Stimulated activated CD4-positive, alpha-beta T cell treated with anti-CD3 and anti-CD28 coated beads, Interleukin-4, amount 100 ng/mL, for 48 hours (primary cell): Measurements from ENCODE around the gene CRB2.

Experiments used
- DNase-seq, 2 donors: peaks; one replicate each; pipeline ENCODE4 v3.0.0-alpha.2; 2020; ENCODE audit warnings: low read depth in 2 of 2

Gene CRB2

GRCh38 chr9:123421801-123422455 is 65.9 kb downstream of the CRB2 start:
- no peak for DNase-seq

- DNase-seq = no peak
Observed at GRCh38 chr9:123422635-123423310, 66.8 kb downstream of the CRB2 start.

DNA sequence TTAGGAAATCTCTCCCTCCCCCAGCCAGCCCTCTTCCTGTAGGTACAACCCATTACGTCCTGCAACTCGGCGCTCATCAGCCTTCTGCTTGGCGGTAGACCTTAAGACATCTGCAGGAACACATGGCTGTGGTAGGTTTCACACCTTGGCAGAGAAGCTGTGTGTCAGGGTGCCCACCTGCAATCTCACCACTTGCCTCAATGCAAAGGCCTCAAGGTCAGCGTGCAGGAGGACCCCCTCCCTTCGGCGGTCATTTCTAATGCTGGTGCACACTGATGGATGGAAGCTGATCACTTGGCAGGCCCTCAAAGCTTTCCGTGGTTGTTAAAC is 67.3 kb downstream of the CRB2 start:
- DNase-seq = no peak

DNA sequence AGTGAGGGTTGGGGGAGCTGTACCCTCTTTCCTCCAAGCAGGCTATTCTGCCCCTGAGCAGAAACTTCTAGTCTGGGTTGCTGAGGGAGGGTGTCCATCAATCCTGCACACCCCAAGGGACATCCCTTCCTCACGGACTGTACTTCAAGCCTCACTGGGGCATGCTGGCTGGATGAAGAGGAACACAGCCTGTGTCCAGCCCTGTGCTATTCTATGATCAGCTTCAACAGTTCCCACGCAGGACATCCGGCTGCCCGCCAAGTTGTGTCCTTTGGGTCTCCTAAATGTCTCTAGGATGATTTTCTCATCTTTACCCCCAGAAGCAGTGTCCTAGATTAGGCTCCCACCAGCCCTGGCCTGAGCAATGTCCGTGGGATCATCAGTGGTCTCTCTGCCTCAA is 68.1 kb downstream of the CRB2 start:
- no peak for DNase-seq

DNA sequence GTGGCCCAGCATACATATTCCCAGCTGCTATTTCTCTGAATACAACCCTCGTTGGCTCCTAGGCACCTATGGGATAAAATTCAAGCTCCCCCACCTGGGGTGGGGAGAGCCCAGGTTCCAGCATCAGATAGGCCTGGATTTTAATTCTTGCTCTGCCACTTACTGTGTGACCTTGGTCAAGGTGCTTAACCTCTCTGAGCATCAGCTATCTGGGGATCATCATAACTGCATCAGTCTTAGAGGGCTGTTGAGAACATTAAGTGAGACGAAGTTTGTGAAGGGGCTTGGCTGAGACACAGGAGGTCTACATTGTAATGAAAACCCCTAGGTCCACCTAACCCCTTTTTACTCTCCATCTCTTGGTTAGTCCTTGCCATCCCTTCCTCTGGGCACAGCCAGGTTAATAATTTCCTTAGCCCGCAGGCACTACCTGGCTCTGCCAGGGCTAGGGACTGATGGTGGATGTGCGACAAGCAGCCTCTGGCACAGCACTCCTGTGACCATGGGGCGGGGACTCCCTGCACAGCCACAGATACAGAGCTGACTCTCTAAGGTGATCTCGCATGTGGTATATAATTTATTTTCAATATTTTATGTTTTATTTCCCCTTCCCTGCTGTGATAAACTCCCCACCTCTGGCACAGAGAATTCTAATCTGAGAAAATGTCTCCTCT is 68.7 kb downstream of the CRB2 start:
- DNase-seq = no peak

GRCh38 chr9:123425261-123425821 is 69.3 kb downstream of the CRB2 start:
- no peak for DNase-seq

DNA sequence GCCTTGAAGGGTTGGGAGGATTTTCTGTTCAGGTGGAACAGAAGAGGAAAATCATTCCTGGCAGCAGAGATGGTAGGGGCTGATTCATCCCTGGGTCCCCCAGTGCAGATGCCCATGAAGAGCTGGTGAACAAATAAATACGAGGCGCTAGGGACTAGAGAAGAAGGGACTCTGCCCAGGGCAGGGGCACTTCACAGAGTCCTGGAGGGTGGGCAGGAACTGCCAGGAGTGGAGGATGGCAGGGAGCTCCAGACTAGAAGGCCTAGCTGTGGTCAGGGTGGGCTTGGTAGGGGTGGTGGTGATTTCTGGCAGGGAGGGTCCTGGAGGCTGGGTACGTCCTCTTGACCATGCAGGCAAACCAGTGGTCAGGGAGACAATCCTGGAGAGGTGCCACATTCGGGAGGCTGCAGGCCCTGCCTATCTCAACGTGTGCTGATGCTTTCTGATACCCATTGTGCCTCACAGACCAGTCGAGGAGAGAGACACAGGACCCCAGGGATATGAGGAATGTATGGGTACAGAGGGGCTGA is 69.9 kb downstream of the CRB2 start:
- DNase-seq = no peak

DNA sequence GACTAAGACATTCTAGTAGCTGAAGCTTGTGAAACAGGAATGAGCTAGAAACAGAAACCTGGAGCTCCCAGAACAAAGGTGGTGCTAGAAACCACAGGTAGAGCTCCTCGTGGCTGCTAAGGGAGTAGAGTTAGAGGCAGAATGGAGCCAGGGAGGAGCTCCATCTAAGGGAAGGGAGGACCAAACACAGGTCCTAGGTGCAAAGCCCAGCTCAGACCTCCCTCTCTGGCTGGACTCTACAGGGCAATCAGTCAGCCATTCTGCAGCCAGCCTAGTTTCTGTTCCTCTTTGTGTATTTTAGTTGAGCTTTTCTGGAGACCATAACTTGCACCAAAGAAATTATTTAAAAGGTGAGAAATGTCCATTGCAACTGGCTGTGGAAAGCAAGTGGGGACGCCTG is 70.4 kb downstream of the CRB2 start:
- no peak for DNase-seq
